ENCODE results near the gene SMIM21.

SMIM21 gene

GRCh38 chr18:75427603-75428002 is at the start of gene SMIM21:
Gene SMIM21, minus strand, starts transcription at chr18:75427703. Its CDS starts 140 bp downstream, at chr18:75427563.
- Mint-ChIP-seq H3K4me3 (no peak within 1 kb of the TSS), H3K27ac (ENCODE audit: low read depth) (no peak within 1 kb of the TSS), H3K27me3 (peaks cover 43% of the 10 kb centered on the region), H3K9me3 (no peaks in the 10 kb centered on the region), H3K36me3 (ENCODE audit: insufficient read depth) (no peaks in the 10 kb centered on the region), H3K4me1 (no peaks in the 10 kb centered on the region)
- ATAC-seq (replicated peaks; ENCODE audit: extremely low read depth, poor library complexity, severe bottlenecking): no peak
- no peak for DNase-seq (ENCODE audit: low spot score in 2 of 2)

- Mint-ChIP-seq H3K9me3 (no peaks in the 10 kb centered on the region), H3K27ac (ENCODE audit: low read depth) (no peak overlapping the region), H3K4me1 (peaks cover 5% of the 10 kb centered on the region), H3K36me3 (ENCODE audit: insufficient read depth) (no peaks in the 10 kb centered on the region), H3K4me3 (no peak overlapping the region), H3K27me3 (peaks cover 22% of the 10 kb centered on the region)
- ATAC-seq (replicated peaks; ENCODE audit: extremely low read depth, poor library complexity, severe bottlenecking) (no peak), DNase-seq (ENCODE audit: low spot score in 2 of 2) (no peak)
These were observed 47.7 kb upstream of the SMIM21 start for GRCh38 chr18:75475228-75475627.

- H3K27me3 Mint-ChIP-seq: peaks cover 31% of the 10 kb centered on the region
- DNase-seq (ENCODE audit: low spot score in 2 of 2): no peak
- no peaks in the 10 kb centered on the region for H3K36me3 Mint-ChIP-seq (ENCODE audit: insufficient read depth)
- no peak for ATAC-seq (replicated peaks; ENCODE audit: extremely low read depth, poor library complexity, severe bottlenecking)
- no peak overlapping the region for H3K4me3 Mint-ChIP-seq
- no peaks in the 10 kb centered on the region for H3K9me3 Mint-ChIP-seq
- peaks cover 5% of the 10 kb centered on the region for H3K4me1 Mint-ChIP-seq
- H3K27ac Mint-ChIP-seq (ENCODE audit: low read depth): no peak overlapping the region
These were observed 46.8 kb upstream of the SMIM21 start for GRCh38 chr18:75474332-75474731.

GRCh38 chr18:75473316-75473715 is 45.8 kb upstream of the SMIM21 start:
- Mint-ChIP-seq H3K27ac (ENCODE audit: low read depth) (no peak overlapping the region), H3K9me3 (no peaks in the 10 kb centered on the region), H3K4me1 (no peaks in the 10 kb centered on the region)

GRCh38 chr18:75472906-75473305 is 45.4 kb upstream of the SMIM21 start:
- no peak overlapping the region for H3K4me3 Mint-ChIP-seq
- no peaks in the 10 kb centered on the region for H3K36me3 Mint-ChIP-seq (ENCODE audit: insufficient read depth)

More at GRCh38 chr18:75473316-75473715, 45.8 kb upstream of the SMIM21 start:
- DNase-seq (ENCODE audit: low spot score in 2 of 2): no peak
- ATAC-seq (replicated peaks; ENCODE audit: extremely low read depth, poor library complexity, severe bottlenecking): no peak
- H3K36me3 Mint-ChIP-seq (ENCODE audit: insufficient read depth): no peaks in the 10 kb centered on the region
- peaks cover 33% of the 10 kb centered on the region for H3K27me3 Mint-ChIP-seq
- no peak overlapping the region for H3K4me3 Mint-ChIP-seq

GRCh38 chr18:75472396-75472795 is 44.9 kb upstream of the SMIM21 start:
- no peak overlapping the region for H3K4me3 Mint-ChIP-seq
- H3K27ac Mint-ChIP-seq (ENCODE audit: low read depth): no peak overlapping the region
- H3K4me1 Mint-ChIP-seq: no peaks in the 10 kb centered on the region
- peaks cover 41% of the 10 kb centered on the region for H3K27me3 Mint-ChIP-seq
- no peaks in the 10 kb centered on the region for H3K36me3 Mint-ChIP-seq (ENCODE audit: insufficient read depth)
- DNase-seq (ENCODE audit: low spot score in 2 of 2) (no peak), ATAC-seq (replicated peaks; ENCODE audit: extremely low read depth, poor library complexity, severe bottlenecking) (no peak)
- H3K9me3 Mint-ChIP-seq: no peaks in the 10 kb centered on the region

More at GRCh38 chr18:75472906-75473305, 45.4 kb upstream of the SMIM21 start:
- no peaks in the 10 kb centered on the region for H3K4me1 Mint-ChIP-seq
- ATAC-seq (replicated peaks; ENCODE audit: extremely low read depth, poor library complexity, severe bottlenecking): no peak
- no peak for DNase-seq (ENCODE audit: low spot score in 2 of 2)
- peaks cover 36% of the 10 kb centered on the region for H3K27me3 Mint-ChIP-seq
- H3K9me3 Mint-ChIP-seq: no peaks in the 10 kb centered on the region
- H3K27ac Mint-ChIP-seq (ENCODE audit: low read depth): no peak overlapping the region

- DNase-seq (ENCODE audit: low spot score in 2 of 2): no peak
- Mint-ChIP-seq H3K4me3 (no peak overlapping the region), H3K9me3 (no peaks in the 10 kb centered on the region), H3K27me3 (peaks cover 45% of the 10 kb centered on the region), H3K4me1 (no peaks in the 10 kb centered on the region), H3K27ac (ENCODE audit: low read depth) (no peak overlapping the region), H3K36me3 (ENCODE audit: insufficient read depth) (no peaks in the 10 kb centered on the region)
- ATAC-seq (replicated peaks; ENCODE audit: extremely low read depth, poor library complexity, severe bottlenecking): no peak
These were observed 44.3 kb upstream of the SMIM21 start for GRCh38 chr18:75471850-75472249.

GRCh38 chr18:75467851-75468250 is 40.3 kb upstream of the SMIM21 start:
- H3K9me3 Mint-ChIP-seq: no peaks in the 10 kb centered on the region
- no peak overlapping the region for H3K27ac Mint-ChIP-seq (ENCODE audit: low read depth)
- no peak for ATAC-seq (replicated peaks; ENCODE audit: extremely low read depth, poor library complexity, severe bottlenecking)
- no peak overlapping the region for H3K4me3 Mint-ChIP-seq
- no peak for DNase-seq (ENCODE audit: low spot score in 2 of 2)
- peaks cover 58% of the 10 kb centered on the region for H3K27me3 Mint-ChIP-seq
- H3K36me3 Mint-ChIP-seq (ENCODE audit: insufficient read depth): no peaks in the 10 kb centered on the region
- no peaks in the 10 kb centered on the region for H3K4me1 Mint-ChIP-seq

GRCh38 chr18:75467281-75467795 is 39.8 kb upstream of the SMIM21 start:
- ATAC-seq (replicated peaks; ENCODE audit: extremely low read depth, poor library complexity, severe bottlenecking): no peak
- no peaks in the 10 kb centered on the region for H3K4me1 Mint-ChIP-seq
- no peaks in the 10 kb centered on the region for H3K9me3 Mint-ChIP-seq
- H3K4me3 Mint-ChIP-seq: no peak overlapping the region
- no peak overlapping the region for H3K27ac Mint-ChIP-seq (ENCODE audit: low read depth)
- no peak for DNase-seq (ENCODE audit: low spot score in 2 of 2)
- peaks cover 53% of the 10 kb centered on the region for H3K27me3 Mint-ChIP-seq
- no peaks in the 10 kb centered on the region for H3K36me3 Mint-ChIP-seq (ENCODE audit: insufficient read depth)

- DNase-seq (ENCODE audit: low spot score in 2 of 2) (no peak), ATAC-seq (replicated peaks; ENCODE audit: extremely low read depth, poor library complexity, severe bottlenecking) (no peak)
- Mint-ChIP-seq H3K4me3 (no peak overlapping the region), H3K4me1 (no peaks in the 10 kb centered on the region), H3K27me3 (peaks cover 44% of the 10 kb centered on the region), H3K27ac (ENCODE audit: low read depth) (no peak overlapping the region), H3K9me3 (no peaks in the 10 kb centered on the region), H3K36me3 (ENCODE audit: insufficient read depth) (no peaks in the 10 kb centered on the region)
These were observed 36.9 kb upstream of the SMIM21 start for GRCh38 chr18:75464356-75464755.

GRCh38 chr18:75462178-75462832 is 34.8 kb upstream of the SMIM21 start:
- no peaks in the 10 kb centered on the region for H3K36me3 Mint-ChIP-seq (ENCODE audit: insufficient read depth)
- ATAC-seq (replicated peaks; ENCODE audit: extremely low read depth, poor library complexity, severe bottlenecking) (no peak), DNase-seq (ENCODE audit: low spot score in 2 of 2) (no peak)
- peaks cover 52% of the 10 kb centered on the region for H3K27me3 Mint-ChIP-seq
- H3K4me3 Mint-ChIP-seq: no peak overlapping the region
- peaks cover 6% of the 10 kb centered on the region for H3K9me3 Mint-ChIP-seq
- H3K4me1 Mint-ChIP-seq: no peaks in the 10 kb centered on the region
- no peak overlapping the region for H3K27ac Mint-ChIP-seq (ENCODE audit: low read depth)

GRCh38 chr18:75456199-75456631 is 28.7 kb upstream of the SMIM21 start:
- Mint-ChIP-seq H3K27me3 (peaks cover 81% of the 10 kb centered on the region), H3K4me1 (no peaks in the 10 kb centered on the region), H3K9me3 (peaks cover 6% of the 10 kb centered on the region), H3K27ac (ENCODE audit: low read depth) (no peak overlapping the region), H3K36me3 (ENCODE audit: insufficient read depth) (no peaks in the 10 kb centered on the region), H3K4me3 (no peak overlapping the region)
- DNase-seq (ENCODE audit: low spot score in 2 of 2) (no peak), ATAC-seq (replicated peaks; ENCODE audit: extremely low read depth, poor library complexity, severe bottlenecking) (no peak)

Measured in central memory CD8-positive, alpha-beta T cell (primary cell).